22Rv1 (cell line): ENCODE data around the gene PSMC3.
"Not testable (repeated sequence)": the region's sequence is repeated elsewhere in the genome, so short reads cannot be mapped to it uniquely, and the experiment has no call there.

Experiments used
- H3K27ac ChIP-seq: fragments of 450-650 bp; 2 replicates; pipeline ENCODE4 v1.5.1; 2017
- CTCF ChIP-seq: fragments of 450-650 bp; IDR thresholded peaks from 2 replicates; pipeline ENCODE4 v1.5.1; 2017; ENCODE audit warnings: mild to moderate bottlenecking
- ZFX ChIP-seq: fragments of 450-650 bp; IDR thresholded peaks from 2 replicates; pipeline ENCODE4 v1.6.1; 2017; ENCODE audit warnings: antibody characterized with exemption, borderline replicate concordance

Gene PSMC3

GRCh38 chr11:47466201-47466600 is 40.0 kb upstream of the PSMC3 start:
- TF ChIP-seq ZFX (no peak), CTCF (no peak)
- no peak overlapping the region for H3K27ac ChIP-seq

DNA sequence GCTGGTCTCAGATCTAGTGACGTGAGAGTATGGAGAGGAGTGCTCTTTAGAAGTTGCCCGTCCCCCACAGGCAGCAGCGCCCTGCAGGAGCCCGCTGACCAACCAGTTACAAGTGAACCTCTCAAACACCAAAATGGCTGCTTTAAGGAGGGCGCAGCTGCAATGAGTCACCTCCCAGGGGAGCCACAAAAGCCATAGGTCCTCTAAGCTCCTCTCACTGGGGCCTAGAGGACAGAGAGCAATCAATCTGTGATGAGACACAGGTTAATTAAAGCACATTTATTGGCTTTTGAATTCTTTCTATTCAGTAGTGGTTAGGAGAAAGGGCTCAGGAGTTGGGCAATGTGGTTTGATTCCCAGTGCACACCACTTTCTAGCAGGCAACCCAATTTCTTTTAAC is 38.2 kb upstream of the PSMC3 start:
- no peak overlapping the region for H3K27ac ChIP-seq
- TF ChIP-seq ZFX (no peak), CTCF (no peak)

DNA sequence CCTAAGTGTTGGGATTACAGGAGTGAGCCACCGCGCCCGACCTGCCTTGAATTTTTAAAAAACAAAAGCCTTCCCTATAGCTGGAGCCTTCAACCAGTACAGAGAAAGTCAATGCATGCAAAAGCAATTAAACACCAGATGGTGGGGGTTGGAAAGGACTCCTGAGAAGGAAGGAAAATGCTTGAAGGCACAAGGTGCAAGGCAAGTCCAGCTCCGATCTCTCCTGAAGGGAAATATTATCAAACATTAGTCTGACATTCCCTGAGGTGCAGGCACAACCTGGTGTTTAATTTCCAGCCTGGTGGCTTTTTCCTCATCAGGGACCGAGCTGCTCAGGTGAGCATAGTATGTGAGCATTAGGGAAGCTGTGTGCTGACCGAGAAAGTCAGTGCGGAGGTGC is 35.6 kb upstream of the PSMC3 start:
- TF ChIP-seq ZFX (no peak), CTCF (no peak)
- H3K27ac ChIP-seq = no peak overlapping the region

GRCh38 chr11:47460571-47461235 is 34.5 kb upstream of the PSMC3 start:
- no peak for TF ChIP-seq CTCF
- TF ChIP-seq ZFX = no peak
- H3K27ac ChIP-seq = no peak overlapping the region

GRCh38 chr11:47454258-47454671 is 28.0 kb upstream of the PSMC3 start:
- TF ChIP-seq CTCF = peak; percentile 94
- not testable (repeated sequence) for H3K27ac ChIP-seq

GRCh38 chr11:47453365-47453764 is 27.1 kb upstream of the PSMC3 start:
- H3K27ac ChIP-seq = no peak overlapping the region
- no peak for TF ChIP-seq CTCF
- TF ChIP-seq ZFX = no peak

- H3K27ac ChIP-seq = no peak overlapping the region
- TF ChIP-seq ZFX = no peak
Observed at GRCh38 chr11:47451990-47452389, 25.8 kb upstream of the PSMC3 start.

DNA sequence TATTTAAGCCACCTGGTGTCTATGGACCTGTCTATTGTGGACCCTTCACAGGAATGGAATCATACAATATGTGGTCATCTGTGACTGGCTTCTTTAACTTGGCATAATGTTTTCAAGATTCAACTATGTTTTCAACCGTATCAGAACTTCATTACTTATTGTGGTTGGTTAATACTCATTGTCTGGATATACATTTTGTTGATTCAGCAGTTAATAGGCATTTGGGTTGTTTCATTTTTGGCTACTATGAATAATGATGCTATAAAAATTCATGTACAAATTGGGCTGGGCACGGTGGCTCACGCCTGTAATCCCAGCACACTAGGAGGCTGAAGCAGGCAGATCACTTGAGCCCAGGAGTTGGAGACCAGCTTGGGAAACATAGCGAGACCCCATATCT is 25.2 kb upstream of the PSMC3 start:
- no peak for TF ChIP-seq CTCF
- TF ChIP-seq ZFX = no peak
- no peak overlapping the region for H3K27ac ChIP-seq
